ENCODE data around the gene BICDL2. TPM values are rescaled to one million over a fixed set of nuclear protein-coding genes. Genes with fewer than 3 reads are reported as not detected.

BICDL2 gene
- total and polyA plus RNA-seq, 7 donors, result 0.36 to 83.8 (median 62.5) TPM; not detected in 2

DNA sequence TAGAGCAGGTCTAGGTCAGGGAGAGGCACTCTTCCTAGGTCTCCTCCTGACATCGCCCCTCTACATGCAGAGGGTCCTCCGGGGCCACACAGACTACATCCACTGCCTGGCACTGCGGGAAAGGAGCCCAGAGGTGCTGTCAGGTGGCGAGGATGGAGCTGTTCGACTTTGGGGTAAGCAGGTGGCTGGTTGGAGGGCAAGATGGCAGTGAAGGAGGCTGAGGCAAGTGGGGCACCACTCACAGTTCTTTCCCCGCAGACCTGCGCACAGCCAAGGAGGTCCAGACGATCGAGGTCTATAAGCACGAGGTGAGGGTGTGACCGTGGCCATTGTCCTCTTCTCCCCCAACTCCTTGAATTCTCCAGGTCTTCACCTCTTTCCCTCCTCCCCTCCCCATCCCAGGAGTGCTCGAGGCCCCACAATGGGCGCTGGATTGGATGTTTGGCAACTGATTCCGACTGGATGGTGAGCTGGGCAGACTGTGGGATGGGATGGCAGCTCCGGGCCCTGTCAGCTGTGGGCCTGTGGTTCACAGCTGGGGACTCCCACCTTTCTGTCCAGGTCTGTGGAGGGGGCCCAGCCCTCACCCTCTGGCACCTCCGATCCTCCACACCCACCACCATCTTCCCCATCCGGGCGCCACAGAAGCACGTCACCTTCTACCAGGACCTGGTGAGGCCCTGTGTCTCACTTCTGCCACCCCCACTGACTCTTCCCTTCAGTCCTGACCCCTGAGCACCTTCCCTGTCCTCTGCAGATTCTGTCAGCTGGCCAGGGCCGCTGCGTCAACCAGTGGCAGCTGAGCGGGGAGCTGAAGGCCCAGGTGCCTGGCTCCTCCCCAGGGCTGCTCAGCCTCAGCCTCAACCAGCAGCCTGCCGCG lies 9.9 kb downstream of the BICDL2 start:
- WGBS, 2 donors, result 94 to 95% methylated on average over 24 of the region's 24 CpGs
- intact Hi-C loops (cut with DNase I), result no loop called here
- H3K4me1 ChIP-seq, result peaks cover 0 to 56% (median 48%) of the 10 kb centered on the region in 4 donors

DNA sequence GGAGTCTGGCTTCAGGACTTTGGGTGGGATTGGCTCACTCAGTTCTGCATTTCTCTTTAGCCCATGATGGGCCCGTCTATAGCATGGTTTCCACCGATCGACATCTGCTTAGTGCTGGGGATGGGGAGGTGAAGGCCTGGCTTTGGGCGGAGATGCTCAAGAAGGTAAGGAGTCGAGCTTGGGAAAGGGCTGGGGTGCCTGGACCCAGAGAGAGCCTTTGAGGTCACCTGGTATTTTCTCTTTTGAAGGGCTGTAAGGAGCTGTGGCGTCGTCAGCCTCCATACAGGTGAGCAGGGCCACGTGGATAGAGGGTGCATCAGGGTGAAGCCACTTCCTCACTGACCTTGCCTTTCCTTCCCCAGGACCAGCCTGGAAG lies 10.8 kb downstream of the BICDL2 start:
- intact Hi-C loops (cut with DNase I), result no loop called here
- Histone ChIP-seq H3K9me3 (no peaks in the 10 kb centered on the region), H3K27ac (no peak overlapping the region), H3K27me3 (peaks cover 19 to 27% (median 24%) of the 10 kb centered on the region in 3 donors), H3K4me3 (no peak overlapping the region), H3K36me3 (peaks cover 0 to 20% (median 15%) of the 10 kb centered on the region in 4 donors), H3K4me1 (peaks cover 0 to 64% (median 56%) of the 10 kb centered on the region in 4 donors)
- TF ChIP-seq, protein P1, sequence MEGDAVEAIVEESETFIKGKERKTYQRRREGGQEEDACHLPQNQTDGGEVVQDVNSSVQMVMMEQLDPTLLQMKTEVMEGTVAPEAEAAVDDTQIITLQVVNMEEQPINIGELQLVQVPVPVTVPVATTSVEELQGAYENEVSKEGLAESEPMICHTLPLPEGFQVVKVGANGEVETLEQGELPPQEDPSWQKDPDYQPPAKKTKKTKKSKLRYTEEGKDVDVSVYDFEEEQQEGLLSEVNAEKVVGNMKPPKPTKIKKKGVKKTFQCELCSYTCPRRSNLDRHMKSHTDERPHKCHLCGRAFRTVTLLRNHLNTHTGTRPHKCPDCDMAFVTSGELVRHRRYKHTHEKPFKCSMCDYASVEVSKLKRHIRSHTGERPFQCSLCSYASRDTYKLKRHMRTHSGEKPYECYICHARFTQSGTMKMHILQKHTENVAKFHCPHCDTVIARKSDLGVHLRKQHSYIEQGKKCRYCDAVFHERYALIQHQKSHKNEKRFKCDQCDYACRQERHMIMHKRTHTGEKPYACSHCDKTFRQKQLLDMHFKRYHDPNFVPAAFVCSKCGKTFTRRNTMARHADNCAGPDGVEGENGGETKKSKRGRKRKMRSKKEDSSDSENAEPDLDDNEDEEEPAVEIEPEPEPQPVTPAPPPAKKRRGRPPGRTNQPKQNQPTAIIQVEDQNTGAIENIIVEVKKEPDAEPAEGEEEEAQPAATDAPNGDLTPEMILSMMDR (IDR thresholded peaks at IDR 0.05), result no peak
- TF ChIP-seq EP300 (IDR thresholded peaks at IDR 0.05) (no peak), POLR2A (IDR thresholded peaks at IDR 0.05) (no peak), POLR2AphosphoS5 (IDR thresholded peaks at IDR 0.05) (no peak)
- no peak for DNase-seq
- WGBS, 2 donors, result 88 to 93% methylated on average over 8 of the region's 8 CpGs

More for the DNA sequence above, 9.9 kb downstream of the BICDL2 start:
- TF ChIP-seq EP300 (IDR thresholded peaks at IDR 0.05), result no peak
- TF ChIP-seq POLR2A (IDR thresholded peaks at IDR 0.05), result no peak
- TF ChIP-seq POLR2AphosphoS5 (IDR thresholded peaks at IDR 0.05), result no peak
- TF ChIP-seq, protein P1 (IDR thresholded peaks at IDR 0.05), result no peak
- H3K27ac ChIP-seq, result no peak overlapping the region
- H3K27me3 ChIP-seq, result peaks cover 24 to 35% (median 30%) of the 10 kb centered on the region in 3 donors
- no peaks in the 10 kb centered on the region for H3K9me3 ChIP-seq
- no peak overlapping the region for H3K4me3 ChIP-seq
- H3K36me3 ChIP-seq, result peaks cover 0 to 20% (median 15%) of the 10 kb centered on the region in 4 donors
- DNase-seq, result no peak

DNA sequence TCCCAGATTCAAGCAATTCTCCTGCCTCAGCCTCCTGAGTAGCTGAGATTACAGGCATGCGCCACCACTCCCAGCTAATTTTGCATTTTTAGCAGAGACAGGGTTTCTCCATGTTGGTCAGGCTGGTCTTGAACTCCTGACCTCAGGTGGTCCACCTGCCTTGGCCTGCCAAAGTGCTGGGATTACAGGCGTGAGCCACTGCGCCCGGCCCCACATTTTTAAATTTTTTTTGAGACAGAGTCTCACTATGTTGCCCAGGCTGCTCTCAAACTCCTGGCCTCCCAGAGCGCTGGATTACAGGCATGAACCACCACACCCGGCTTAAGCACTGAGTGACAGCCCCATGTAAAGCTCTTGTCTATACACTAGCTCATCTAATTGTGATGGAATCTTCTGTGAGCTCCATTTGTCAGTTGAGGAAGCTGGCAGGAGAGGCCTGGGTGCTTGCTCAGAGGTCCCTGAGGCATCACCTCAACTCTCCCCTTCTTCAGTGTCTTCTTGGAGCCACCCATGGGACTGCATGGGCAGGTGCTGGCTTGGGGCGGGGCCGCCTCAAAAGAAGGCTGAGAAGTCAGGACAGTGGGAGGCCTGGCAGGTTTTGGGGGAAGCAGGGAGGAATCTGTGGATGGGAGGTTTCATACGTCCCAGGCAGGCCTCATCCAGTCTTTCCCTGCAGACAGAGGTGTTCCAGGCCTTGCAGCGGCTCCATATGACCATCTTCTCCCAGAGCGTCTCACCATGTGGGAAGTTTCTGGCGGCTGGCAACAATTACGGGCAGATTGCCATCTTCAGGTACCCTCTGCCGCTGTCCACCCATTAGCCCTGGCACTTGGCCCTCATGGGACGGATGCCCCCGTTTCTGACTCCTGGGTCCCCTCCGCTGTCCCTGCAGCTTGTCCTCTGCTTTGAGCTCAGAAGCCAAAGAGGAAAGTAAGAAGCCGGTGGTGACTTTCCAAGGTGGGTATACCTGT lies 11.4 kb downstream of the BICDL2 start:
- Histone ChIP-seq H3K9me3 (no peaks in the 10 kb centered on the region), H3K36me3 (peaks cover 0 to 20% (median 15%) of the 10 kb centered on the region in 4 donors), H3K27ac (no peak overlapping the region), H3K4me1 (peaks cover 0 to 69% (median 60%) of the 10 kb centered on the region in 4 donors), H3K4me3 (no peak overlapping the region), H3K27me3 (peaks cover 13 to 20% (median 17%) of the 10 kb centered on the region in 3 donors)
- no peak for DNase-seq
- WGBS, 2 donors, result 91 to 96% methylated on average over 18 of the region's 18 CpGs
- TF ChIP-seq POLR2A (IDR thresholded peaks at IDR 0.05), result no peak
- TF ChIP-seq, protein P1 (IDR thresholded peaks at IDR 0.05), result no peak
- no peak for TF ChIP-seq POLR2AphosphoS5 (IDR thresholded peaks at IDR 0.05)
- no peak for TF ChIP-seq EP300 (IDR thresholded peaks at IDR 0.05)
- intact Hi-C loops (cut with DNase I), result no loop called here

DNA sequence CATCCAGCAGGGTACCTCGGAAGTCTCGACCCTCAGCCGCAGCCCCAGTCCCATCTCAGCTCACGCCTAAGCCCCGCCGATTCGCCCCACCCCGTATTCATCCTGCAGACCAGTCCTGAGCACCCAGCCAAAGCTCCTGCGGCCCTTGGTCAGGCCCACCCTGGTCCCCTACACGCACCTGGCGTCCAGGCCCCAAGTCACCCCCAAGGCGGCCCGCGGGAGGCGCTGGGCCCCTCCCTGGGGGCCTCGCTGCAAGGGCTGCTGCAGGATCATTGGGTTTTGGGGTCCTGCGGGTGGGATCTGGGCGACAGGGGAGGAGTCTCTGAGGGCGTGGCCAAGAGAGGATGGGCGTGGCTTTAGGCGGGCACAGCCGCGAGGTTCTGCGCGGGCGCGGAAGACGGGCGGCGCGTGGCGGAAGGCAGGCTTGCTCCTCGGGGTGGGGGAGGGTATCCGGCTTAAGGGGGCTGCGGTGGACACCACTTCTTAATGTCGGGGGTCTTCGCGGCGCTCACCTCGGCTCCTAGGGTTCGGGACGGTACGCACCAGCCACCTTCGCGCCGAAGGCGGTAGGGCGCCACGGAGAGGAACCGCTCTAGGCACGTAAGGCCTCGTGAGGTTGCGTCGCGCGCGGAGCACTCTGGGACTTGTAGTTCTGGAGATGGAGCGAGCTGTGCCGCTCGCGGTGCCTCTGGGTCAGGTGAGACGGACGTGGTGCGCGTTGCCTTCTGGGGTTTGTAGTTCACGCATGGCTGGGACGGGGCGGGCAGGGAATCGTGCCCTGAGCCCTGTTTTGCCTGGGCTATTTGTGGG lies 12.9 kb downstream of the BICDL2 start, which contains the start of the genes HCFC1R1 and THOC6:
Gene HCFC1R1, minus strand, starts transcription at position 274 of the 810 bp plus-strand sequence. Its CDS starts 1 bp downstream, at position 273.
Gene THOC6, plus strand, starts transcription at position 367 of the 810 bp plus-strand sequence. Its CDS starts 292 bp downstream, at position 659.
- Histone ChIP-seq H3K4me3 (peak within 1 kb of the TSS; percentile 49 to 74 (median 66)), H3K27ac (peak within 1 kb of the TSS; percentile 98 to 99 (median 98)), H3K36me3 (peaks cover 0 to 20% (median 15%) of the 10 kb centered on the region in 4 donors), H3K27me3 (peaks cover 1 to 11% (median 7%) of the 10 kb centered on the region in 3 donors), H3K9me3 (no peaks in the 10 kb centered on the region), H3K4me1 (peaks cover 0 to 62% (median 57%) of the 10 kb centered on the region in 4 donors)
- TF ChIP-seq POLR2AphosphoS5 (IDR thresholded peaks at IDR 0.05), result peak in 3 of 4 donors; percentile 50 to 78 (median 75)
- peak; percentile 49 to 63 for TF ChIP-seq POLR2A (IDR thresholded peaks at IDR 0.05)
- TF ChIP-seq, protein P1 (IDR thresholded peaks at IDR 0.05), result no peak
- intact Hi-C loops (cut with DNase I), result no loop called here
- peak; percentile 99 for DNase-seq
- WGBS, 2 donors, result 1% methylated on average over 69 of the region's 69 CpGs
